Fibroblast of lung (primary cell): ENCODE measurements around the gene STKLD1.

ENCODE experiments used
- EZH2 ChIP-seq: IDR thresholded peaks from 2 replicates; pipeline ENCODE4 v1.5.1; 2012; ENCODE audit warnings: low read length, control low read depth, mild to moderate bottlenecking; ENCODE audit errors: missing control alignments
- TF ChIP-seq, protein P1 (sequence below), 2 donors: IDR thresholded peaks in 1 of 2; conservative IDR thresholded peaks in 1 of 2; 1 replicate in 1 of 2; 2 replicates in 1 of 2; pipeline ENCODE4 v1.5.1; 2011 to 2012; ENCODE audit warnings: low read length in 2 of 2, control low read depth in 1 of 2, inconsistent platforms in 1 of 2, low read depth in 1 of 2, mild to moderate bottlenecking in 1 of 2

DNA sequence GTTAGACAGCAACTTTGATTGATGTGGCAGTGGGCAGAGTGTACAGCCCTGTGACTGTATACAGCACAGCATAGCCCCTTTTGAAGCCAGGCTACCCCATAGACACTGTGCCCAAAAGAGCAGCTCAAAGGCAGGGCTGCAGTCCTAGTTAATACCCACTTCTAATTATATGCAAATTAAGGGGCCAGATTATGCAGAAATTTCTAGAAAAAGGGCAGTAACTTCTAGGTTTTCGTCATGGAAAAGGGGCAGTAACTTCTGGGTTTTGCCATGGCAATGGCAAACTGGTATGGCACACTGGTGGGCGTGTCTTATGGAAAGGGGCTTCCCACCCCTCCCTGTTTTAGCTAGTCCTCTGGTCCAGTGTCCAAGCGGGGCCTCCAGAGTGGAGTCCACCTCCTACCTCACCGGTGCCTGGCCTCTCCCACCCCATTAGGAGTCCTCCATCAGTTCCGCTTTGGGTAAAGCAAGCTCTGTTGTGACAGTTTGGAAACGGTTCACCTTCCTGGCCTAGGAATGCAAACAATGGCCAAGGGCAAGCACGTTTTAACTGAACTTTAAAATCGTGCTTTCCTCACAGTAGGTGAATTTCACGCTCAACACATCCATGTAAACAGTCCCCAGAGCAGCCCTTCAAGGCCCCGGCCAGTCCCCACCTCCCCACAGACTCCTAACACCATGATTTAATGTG lies 51.6 kb downstream of the STKLD1 start:
- TF ChIP-seq, protein P1, sequence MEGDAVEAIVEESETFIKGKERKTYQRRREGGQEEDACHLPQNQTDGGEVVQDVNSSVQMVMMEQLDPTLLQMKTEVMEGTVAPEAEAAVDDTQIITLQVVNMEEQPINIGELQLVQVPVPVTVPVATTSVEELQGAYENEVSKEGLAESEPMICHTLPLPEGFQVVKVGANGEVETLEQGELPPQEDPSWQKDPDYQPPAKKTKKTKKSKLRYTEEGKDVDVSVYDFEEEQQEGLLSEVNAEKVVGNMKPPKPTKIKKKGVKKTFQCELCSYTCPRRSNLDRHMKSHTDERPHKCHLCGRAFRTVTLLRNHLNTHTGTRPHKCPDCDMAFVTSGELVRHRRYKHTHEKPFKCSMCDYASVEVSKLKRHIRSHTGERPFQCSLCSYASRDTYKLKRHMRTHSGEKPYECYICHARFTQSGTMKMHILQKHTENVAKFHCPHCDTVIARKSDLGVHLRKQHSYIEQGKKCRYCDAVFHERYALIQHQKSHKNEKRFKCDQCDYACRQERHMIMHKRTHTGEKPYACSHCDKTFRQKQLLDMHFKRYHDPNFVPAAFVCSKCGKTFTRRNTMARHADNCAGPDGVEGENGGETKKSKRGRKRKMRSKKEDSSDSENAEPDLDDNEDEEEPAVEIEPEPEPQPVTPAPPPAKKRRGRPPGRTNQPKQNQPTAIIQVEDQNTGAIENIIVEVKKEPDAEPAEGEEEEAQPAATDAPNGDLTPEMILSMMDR (conservative IDR thresholded peaks at IDR 0.05 in 1 of 2, IDR thresholded peaks at IDR 0.05 in 1 of 2; ENCODE audit: low read depth in 1 of 2, low read length in 2 of 2), result no peak
- peak; percentile 49 for TF ChIP-seq EZH2
